A673 (cell line): ENCODE measurements around the gene FOXRED1.

Experiments
- CTCF ChIP-seq: fragments of 300-800, 200-600 bp; sonication (generic); conservative IDR thresholded peaks from 2 replicates; pipeline ENCODE4 v1.5.1; 2017; ENCODE audit warnings: low read depth, mild to moderate bottlenecking, antibody characterized with exemption, low read length, moderate library complexity, mixed read lengths
- EZH2 ChIP-seq: fragments of 200-600 bp; sonication (generic); IDR thresholded peaks from 2 replicates; pipeline ENCODE4 v1.6.1; 2017; ENCODE audit warnings: borderline replicate concordance, low read depth, mild to moderate bottlenecking, mixed read lengths, antibody characterized with exemption, low read length; ENCODE audit not compliant: poor library complexity, severe bottlenecking

- TF ChIP-seq CTCF (no peak), EZH2 (no peak)
Measured at GRCh38 chr11:126297004-126297403, 28.1 kb downstream of the FOXRED1 start.
